GM19395 (cell line): ENCODE results near the gene CCDC106.

ENCODE experiments used
- ATAC-seq: cut with Tn5 transposase; IDR thresholded peaks from one replicate; pipeline ENCODE4 v1.9.1; 2021; ENCODE audit warnings: mild to moderate bottlenecking, moderate library complexity; ENCODE audit not compliant: unreplicated experiment

The CCDC106 gene

GRCh38 chr19:55649268-55650125, 1.5 kb downstream of the CCDC106 start:
- ATAC-seq = no peak

- ATAC-seq = no peak
Measured at GRCh38 chr19:55650126-55650557, 2.1 kb downstream of the CCDC106 start.

DNA sequence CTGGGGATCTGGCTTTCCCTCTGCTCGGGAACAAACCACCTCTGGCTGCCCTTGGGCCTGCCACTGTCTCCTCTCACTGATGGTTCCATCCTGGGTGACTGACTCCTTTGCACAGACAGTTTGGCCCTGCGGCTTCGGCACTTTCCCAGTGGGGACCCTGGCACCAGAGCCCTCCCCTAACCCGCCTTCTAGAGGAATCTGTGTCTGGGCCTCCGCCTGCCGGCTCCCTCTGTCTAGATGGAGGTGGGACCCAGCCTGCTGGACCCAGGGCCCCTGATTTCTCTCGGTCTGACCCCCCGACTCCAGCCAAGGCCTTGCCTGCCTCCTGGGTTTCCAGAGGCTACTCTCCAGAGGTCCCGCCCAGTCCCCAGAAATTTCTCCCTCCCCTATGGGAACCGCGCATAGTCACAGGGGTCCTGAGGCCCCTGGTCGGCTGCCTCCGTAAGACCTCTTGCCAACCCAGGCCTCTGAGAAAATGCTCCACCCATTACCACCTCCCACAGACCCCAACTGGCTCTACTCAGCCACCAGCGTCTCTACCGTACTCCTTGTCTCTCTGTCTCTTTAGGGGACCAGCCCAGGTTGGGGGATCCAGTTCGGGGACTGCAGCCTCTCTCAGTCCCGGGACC, 2.7 kb downstream of the CCDC106 start:
- ATAC-seq = no peak

- no peak for ATAC-seq
Measured at GRCh38 chr19:55651236-55651635, 3.2 kb downstream of the CCDC106 start.

- ATAC-seq = no peak
Measured at GRCh38 chr19:55652311-55653128, 4.5 kb downstream of the CCDC106 start.

- ATAC-seq = peak; percentile 54
Measured at GRCh38 chr19:55653651-55654322, 5.8 kb downstream of the CCDC106 start.

GRCh38 chr19:55654323-55654867, 6.4 kb downstream of the CCDC106 start:
- peak; percentile 56 for ATAC-seq

- ATAC-seq = peak; percentile 41
Measured at GRCh38 chr19:55654868-55655647, 7.0 kb downstream of the CCDC106 start, which contains the start of gene U2AF2. TSS of gene U2AF2 (plus strand) at chr19:55655035. CDS start at chr19:55655105, 70 bp downstream.

- no peak for ATAC-seq
Measured at GRCh38 chr19:55655648-55656040, 7.6 kb downstream of the CCDC106 start.

GRCh38 chr19:55656552-55656951, 8.5 kb downstream of the CCDC106 start:
- ATAC-seq = no peak

DNA sequence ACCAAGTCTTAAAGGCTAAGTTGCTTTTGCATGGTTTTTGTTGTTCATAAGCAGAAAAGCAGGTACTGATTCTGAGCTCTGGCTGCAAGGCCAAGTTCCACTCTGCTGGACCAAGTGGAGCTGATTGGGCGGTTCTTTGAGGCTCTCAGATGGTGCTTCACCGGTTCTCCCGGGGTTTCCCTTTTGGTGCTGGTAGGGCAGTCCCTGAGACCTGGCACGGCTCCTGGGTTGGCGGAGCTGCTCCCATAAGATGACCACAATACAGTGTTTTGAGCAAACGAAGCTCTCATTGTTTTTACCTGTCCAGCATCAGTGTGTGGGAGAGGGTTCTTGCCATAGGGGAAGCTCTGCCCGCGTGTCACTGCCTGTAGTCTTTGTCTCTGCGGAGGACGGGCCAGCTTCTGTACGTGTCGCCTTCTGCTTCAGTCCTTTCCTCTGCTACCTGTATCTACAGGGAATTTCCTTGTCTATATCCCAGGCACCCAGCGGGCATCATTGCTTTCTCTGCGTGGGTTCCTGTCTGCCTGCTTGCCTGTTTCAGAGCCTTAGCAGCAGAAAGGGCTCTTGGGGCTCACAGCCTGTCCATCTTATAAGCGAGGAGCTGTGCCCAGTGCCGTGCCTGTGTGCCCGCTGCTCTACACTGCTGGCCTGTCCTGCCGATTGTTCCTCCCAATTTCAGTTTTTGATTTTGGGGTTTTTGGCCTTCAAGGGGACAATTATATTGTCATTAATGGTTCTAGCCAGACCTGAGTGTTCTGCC, 9.2 kb downstream of the CCDC106 start:
- no peak for ATAC-seq

GRCh38 chr19:55658846-55659459, 10.9 kb downstream of the CCDC106 start:
- no peak for ATAC-seq

DNA sequence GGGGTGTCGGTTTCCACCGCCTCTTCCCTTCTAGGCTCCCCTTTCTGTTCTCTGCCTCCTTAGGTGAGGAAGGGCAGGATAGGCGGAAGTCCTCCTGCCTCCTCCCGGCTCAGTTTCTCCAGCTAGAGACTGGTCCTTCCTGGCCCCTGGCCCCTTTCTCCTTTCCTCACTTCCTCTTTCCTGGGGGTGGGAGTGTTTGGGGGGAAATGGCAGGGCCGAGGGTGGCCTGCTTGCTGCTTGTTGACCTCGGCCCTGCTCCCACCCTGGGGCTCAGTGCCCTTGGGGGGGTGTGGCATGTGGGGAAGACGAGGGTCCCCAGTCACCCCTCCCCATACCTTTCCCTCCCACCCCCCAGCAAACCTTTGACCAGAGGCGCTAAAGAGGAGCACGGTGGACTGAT, 11.8 kb downstream of the CCDC106 start:
- ATAC-seq = no peak

GRCh38 chr19:55660404-55660803, 12.4 kb downstream of the CCDC106 start:
- no peak for ATAC-seq

GRCh38 chr19:55660991-55661390, 13.0 kb downstream of the CCDC106 start:
- no peak for ATAC-seq

GRCh38 chr19:55661826-55662225, 13.8 kb downstream of the CCDC106 start:
- no peak for ATAC-seq

GRCh38 chr19:55663846-55664536, 16.0 kb downstream of the CCDC106 start:
- ATAC-seq = no peak
